PC-3 (cell line): ENCODE results near the gene TGFB1. TPM values are rescaled to one million over a fixed set of nuclear protein-coding genes. Genes with fewer than 3 reads are reported as not detected.

ENCODE experiments used
- ATAC-seq: fragments of 200-7000 bp; cut with Tn5 transposase; 2 replicates; pipeline ENCODE4 v1.9.1; 2020; ENCODE audit warnings: mild to moderate bottlenecking, moderate library complexity
- BruUV-seq: library from RNA; stranded (reverse); fragments of 400-500 nt; replicated peaks from 2 replicates; lab custom pipeline; 2021; lab: Mats Ljungman, UMichigan
- CTCF ChIA-PET: fragments of 300-600 bp; sonication (Branson Sonifier 250); formaldehyde crosslinking; loops from one replicate; lab custom pipeline; 2022; ENCODE audit warnings: antibody characterized with exemption; lab: Charles Lee
- POLR2A ChIA-PET: fragments of 300-600 bp; sonication (Branson Sonifier 250); formaldehyde crosslinking; loops from one replicate; lab custom pipeline; 2022; ENCODE audit warnings: antibody characterized with exemption; ENCODE audit not compliant: unreplicated experiment; lab: Charles Lee
- DNase-seq: peaks from one replicate; pipeline ENCODE4 v3.0.0-alpha.2; 2015
- H2AFZ ChIP-seq: fragments of 300-600 bp; sonication (generic); 2 replicates; pipeline ENCODE4 v1.6.0; 2016; ENCODE audit warnings: antibody characterized with exemption, low read length
- H3F3A ChIP-seq: fragments of 300-600 bp; sonication (generic); one replicate; pipeline ENCODE4 v1.6.0; 2017; ENCODE audit warnings: antibody characterized with exemption, low read length, control low read depth, mild to moderate bottlenecking; ENCODE audit not compliant: unreplicated experiment
- H3K27ac ChIP-seq: fragments of 300-600 bp; sonication (generic); 2 replicates; pipeline ENCODE4 v1.5.1; 2016; ENCODE audit warnings: mild to moderate bottlenecking, low read length
- H3K27me3 ChIP-seq: fragments of 300-600 bp; sonication (generic); 2 replicates; pipeline ENCODE4 v1.6.1; 2016; ENCODE audit warnings: low read length, mixed read lengths
- H3K36me3 ChIP-seq: fragments of 300-600 bp; sonication (generic); 2 replicates; pipeline ENCODE4 v1.6.1; 2016; ENCODE audit warnings: low read depth, mixed run types, low read length, mixed read lengths
- H3K4me1 ChIP-seq: fragments of 300-600 bp; sonication (generic); 2 replicates; pipeline ENCODE4 v1.5.1; 2016; ENCODE audit warnings: low read length; ENCODE audit not compliant: insufficient read depth
- H3K4me2 ChIP-seq: fragments of 300-600 bp; sonication (generic); 2 replicates; pipeline ENCODE4 v1.6.0; 2016; ENCODE audit warnings: low read length
- H3K4me3 ChIP-seq: fragments of 300-600 bp; sonication (generic); 2 replicates; pipeline ENCODE4 v1.5.1; 2016; ENCODE audit warnings: mild to moderate bottlenecking, low read length, mixed read lengths
- H3K79me2 ChIP-seq: fragments of 300-600 bp; sonication (generic); 2 replicates; pipeline ENCODE4 v1.6.1; 2017; ENCODE audit warnings: low read length, mixed read lengths
- H3K9ac ChIP-seq: fragments of 300-600 bp; sonication (generic); 2 replicates; pipeline ENCODE4 v1.6.0; 2016; ENCODE audit warnings: mild to moderate bottlenecking, low read length
- H3K9me2 ChIP-seq: fragments of 300-600 bp; sonication (generic); replicated peaks from 2 replicates; pipeline ENCODE4 v1.6.1; 2016; ENCODE audit warnings: mixed run types, low read length, mixed read lengths
- H3K9me3 ChIP-seq: fragments of 300-600 bp; sonication (generic); 2 replicates; pipeline ENCODE4 v1.6.1; 2016; ENCODE audit warnings: low read length, mixed read lengths
- H4K20me1 ChIP-seq: fragments of 300-600 bp; sonication (generic); 2 replicates; pipeline ENCODE4 v1.6.1; 2016; ENCODE audit warnings: low read length, mixed read lengths
- CTCF ChIP-seq: fragments of 300-600 bp; sonication (generic); conservative IDR thresholded peaks from 2 replicates; pipeline ENCODE4 v1.5.1; 2017; ENCODE audit warnings: antibody characterized with exemption, low read depth, mild to moderate bottlenecking, low read length
- EZH2 ChIP-seq: fragments of 300-600 bp; sonication (generic); IDR thresholded peaks from one replicate; pipeline ENCODE4 v1.6.1; 2017; ENCODE audit warnings: antibody characterized with exemption, mild to moderate bottlenecking, low read length; ENCODE audit not compliant: unreplicated experiment
- EZH2phosphoT487 ChIP-seq: fragments of 300-600 bp; sonication (generic); IDR thresholded peaks from 2 replicates; pipeline ENCODE4 v1.6.1; 2018; ENCODE audit warnings: mild to moderate bottlenecking, antibody characterized with exemption, low read length, borderline replicate concordance
- intact Hi-C: fragments of 100-400 bp; cut with micrococcal nuclease; formaldehyde crosslinking; loops from 2 replicates; pipeline ENCODE4 v1.9.0; 2023
- total RNA-seq: library from RNA; depleted of rRNA; stranded (reverse); fragments of >200 nt; gene quantifications from 2 replicates; pipeline ENCODE4 v1.2.3, GENCODE V29; 2014

Gene TGFB1
- total RNA-seq, 1 experiment from 2014 or later = 16.4 TPM

- no peaks in the 10 kb centered on the region for H3F3A ChIP-seq
- no peak overlapping the region for H3K27ac ChIP-seq
- ChIA-PET CTCF (no interaction called here), POLR2A (no interaction called here)
- no peak overlapping the region for H3K4me3 ChIP-seq
- intact Hi-C loops = no loop called here
- no TSS peak for BruUV-seq
- H3K9ac ChIP-seq = no peak overlapping the region
- H3K9me3 ChIP-seq = no peaks in the 10 kb centered on the region
- no peaks in the 10 kb centered on the region for H3K27me3 ChIP-seq
- no peaks in the 10 kb centered on the region for H3K79me2 ChIP-seq
- H2AFZ ChIP-seq = no peak overlapping the region
- no peak for DNase-seq
- TF ChIP-seq CTCF (no peak), EZH2 (no peak), EZH2phosphoT487 (no peak)
- no peaks in the 10 kb centered on the region for H3K9me2 ChIP-seq
- no peak overlapping the region for H3K4me2 ChIP-seq
- ATAC-seq = no peak
- H4K20me1 ChIP-seq = no peaks in the 10 kb centered on the region
- peaks cover 73% of the 10 kb centered on the region for H3K36me3 ChIP-seq
- no peaks in the 10 kb centered on the region for H3K4me1 ChIP-seq
Measured at GRCh38 chr19:41299755-41300089, 54.0 kb downstream of the TGFB1 start.

- BruUV-seq = no TSS peak
- Histone ChIP-seq H3K27me3 (no peaks in the 10 kb centered on the region), H3K9ac (no peak overlapping the region), H3K27ac (no peak overlapping the region), H3K79me2 (no peaks in the 10 kb centered on the region), H3K4me1 (no peaks in the 10 kb centered on the region), H3K4me3 (no peak overlapping the region), H3K9me2 (no peaks in the 10 kb centered on the region), H3F3A (no peaks in the 10 kb centered on the region), H2AFZ (no peak overlapping the region), H3K9me3 (no peaks in the 10 kb centered on the region), H3K4me2 (no peak overlapping the region), H3K36me3 (peaks cover 73% of the 10 kb centered on the region), H4K20me1 (no peaks in the 10 kb centered on the region)
- no peak for ATAC-seq
- DNase-seq = no peak
- POLR2A ChIA-PET = no interaction called here
- CTCF ChIA-PET = no interaction called here
- intact Hi-C loops = no loop called here
- TF ChIP-seq EZH2 (no peak), CTCF (no peak), EZH2phosphoT487 (no peak)
Measured at GRCh38 chr19:41299046-41299754, 54.5 kb downstream of the TGFB1 start.

- Histone ChIP-seq H3K27me3 (no peaks in the 10 kb centered on the region), H3K79me2 (no peaks in the 10 kb centered on the region), H2AFZ (no peak overlapping the region), H3K36me3 (peaks cover 76% of the 10 kb centered on the region), H3K9me3 (no peaks in the 10 kb centered on the region), H3K4me3 (no peak overlapping the region), H3K9me2 (no peaks in the 10 kb centered on the region), H3F3A (no peaks in the 10 kb centered on the region), H3K9ac (no peak overlapping the region), H3K27ac (no peak overlapping the region), H3K4me1 (no peaks in the 10 kb centered on the region), H4K20me1 (no peaks in the 10 kb centered on the region), H3K4me2 (no peak overlapping the region)
- intact Hi-C loops = no loop called here
- TF ChIP-seq EZH2 (no peak), EZH2phosphoT487 (no peak), CTCF (no peak)
- ChIA-PET CTCF (no interaction called here), POLR2A (no interaction called here)
- ATAC-seq (no peak), DNase-seq (no peak)
- BruUV-seq = no TSS peak
Measured at GRCh38 chr19:41298348-41298964, 55.3 kb downstream of the TGFB1 start.
